CD14-positive monocyte (primary cell): ENCODE results near the gene REV3L. TPM values are rescaled to one million over a fixed set of nuclear protein-coding genes. Genes with fewer than 3 reads are reported as not detected.

Experiments
- DNase-seq, 3 donors: peaks; one replicate each; pipeline ENCODE4 v3.0.0-alpha.2; 2011 to 2022
- H2AFZ ChIP-seq: 2 replicates; pipeline ENCODE4 v1.6.0; 2012; ENCODE audit warnings: mild to moderate bottlenecking, low read depth, low read length, inconsistent platforms; ENCODE audit not compliant: insufficient read depth, poor library complexity, severe bottlenecking
- H3K27ac ChIP-seq, 2 donors: 1 replicate in 1 of 2; 2 replicates in 1 of 2; pipeline ENCODE4 v1.5.1; 2012 to 2013; ENCODE audit warnings: low read length in 2 of 2, control low read depth in 1 of 2, inconsistent platforms in 1 of 2, low read depth in 1 of 2, mild to moderate bottlenecking in 1 of 2
- H3K27me3 ChIP-seq, 2 donors: one replicate each; pipeline versions ENCODE4 v1.6.0 to v1.6.1; 2011 to 2013; ENCODE audit warnings: low read length in 2 of 2; ENCODE audit not compliant: control insufficient read depth in 2 of 2, insufficient read depth in 2 of 2
- H3K36me3 ChIP-seq, 2 donors: replicated peaks in 1 of 2; 1 replicate in 1 of 2; 2 replicates in 1 of 2; pipeline versions ENCODE4 v1.5.1 to v1.6.1; 2012 to 2013; ENCODE audit warnings: low read length in 2 of 2, control low read depth in 1 of 2, inconsistent platforms in 1 of 2, mild to moderate bottlenecking in 1 of 2; ENCODE audit not compliant: insufficient read depth in 2 of 2, control insufficient read depth in 1 of 2
- H3K4me1 ChIP-seq, 2 donors: 1 replicate in 1 of 2; 2 replicates in 1 of 2; pipeline versions ENCODE4 v1.5.1 to v1.6.1; 2012 to 2013; ENCODE audit warnings: low read length in 2 of 2, control low read depth in 1 of 2, inconsistent platforms in 1 of 2, mild to moderate bottlenecking in 1 of 2, moderate library complexity in 1 of 2; ENCODE audit not compliant: insufficient read depth in 2 of 2, control insufficient read depth in 1 of 2
- H3K4me2 ChIP-seq: replicated peaks from 2 replicates; pipeline ENCODE3; 2012; ENCODE audit warnings: low read length, moderate library complexity, mild to moderate bottlenecking; ENCODE audit not compliant: poor library complexity, severe bottlenecking; ENCODE audit errors: extremely low read depth
- H3K4me3 ChIP-seq, 3 experiments: fragments of 200-600 bp in 1 of 3; sonication (generic) in 1 of 3; replicated peaks in 1 of 3; 1 replicate in 2 of 3; 2 replicates in 1 of 3; pipeline ENCODE4 v1.5.1; 2011 to 2013; ENCODE audit warnings: low read length in 3 of 3, mild to moderate bottlenecking in 3 of 3, control low read depth in 2 of 3, low read depth in 2 of 3, inconsistent platforms in 1 of 3, moderate library complexity in 1 of 3
- H3K79me2 ChIP-seq: 2 replicates; pipeline ENCODE4 v1.6.0; 2012; ENCODE audit warnings: mild to moderate bottlenecking, control low read depth, inconsistent platforms, low read length, moderate library complexity; ENCODE audit not compliant: insufficient read depth
- H3K9ac ChIP-seq: 2 replicates; pipeline ENCODE4 v1.6.0; 2017; ENCODE audit warnings: low read length, mild to moderate bottlenecking; ENCODE audit not compliant: insufficient read depth, poor library complexity, severe bottlenecking
- H3K9me3 ChIP-seq, 2 donors: replicated peaks in 1 of 2; 1 replicate in 1 of 2; 2 replicates in 1 of 2; pipeline versions ENCODE4 v1.5.1 to v1.6.1; 2012 to 2013; ENCODE audit warnings: low read length in 2 of 2, control low read depth in 1 of 2; ENCODE audit not compliant: control insufficient read depth in 1 of 2, insufficient read depth in 1 of 2
- H4K20me1 ChIP-seq: 2 replicates; pipeline ENCODE4 v1.6.0; 2012; ENCODE audit warnings: mild to moderate bottlenecking, low read length, control low read depth, moderate library complexity; ENCODE audit not compliant: insufficient read depth
- H3K27ac Mint-ChIP-seq, 7 donors: one replicate each; pipeline ENCODE4 v1.8.0; 2020; ENCODE audit warnings: mild to moderate bottlenecking in 7 of 7, mixed read lengths in 7 of 7, moderate library complexity in 6 of 7, inconsistent platforms in 2 of 7
- H3K27me3 Mint-ChIP-seq, 3 donors: one replicate each; pipeline ENCODE4 v1.8.0; 2021 to 2022; ENCODE audit warnings: low read depth in 3 of 3, mild to moderate bottlenecking in 3 of 3, mixed read lengths in 3 of 3, moderate library complexity in 3 of 3, inconsistent platforms in 1 of 3
- H3K36me3 Mint-ChIP-seq, 2 donors: one replicate each; pipeline ENCODE4 v1.8.0; 2020; ENCODE audit warnings: mixed read lengths in 2 of 2, inconsistent platforms in 1 of 2, mild to moderate bottlenecking in 1 of 2
- H3K4me1 Mint-ChIP-seq: one replicate; pipeline ENCODE4 v1.8.0; 2020; ENCODE audit warnings: mild to moderate bottlenecking, mixed read lengths
- H3K4me3 Mint-ChIP-seq, 2 donors: one replicate each; pipeline ENCODE4 v1.8.0; 2020; ENCODE audit warnings: mild to moderate bottlenecking in 2 of 2, mixed read lengths in 2 of 2, moderate library complexity in 1 of 2
- H3K9me3 Mint-ChIP-seq, 7 donors: one replicate each; pipeline ENCODE4 v1.8.0; 2020 to 2022; ENCODE audit warnings: mixed read lengths in 7 of 7, mild to moderate bottlenecking in 6 of 7, moderate library complexity in 6 of 7, inconsistent platforms in 2 of 7
- WGBS: methylation state at CpG from one replicate; pipeline ENCODE4 v1.1.5; 2013; ENCODE audit warnings: missing lambda C conversion rate; ENCODE audit not compliant: insufficient coverage; 5-methylcytosine and 5-hydroxymethylcytosine counted together
- intact Hi-C, 2 donors: fragments of 100-400 bp; cut with micrococcal nuclease; formaldehyde crosslinking; loops; one replicate each; pipeline versions ENCODE4 v1.15.0 to v1.15.1; 2023
- polyA plus RNA-seq, 3 donors: library from polyadenylated mRNA; depleted of rRNA in 1 of 3; unstranded in 2 of 3; stranded (reverse) in 1 of 3; fragments of 300-500 nt in 2 of 3; fragments of >200 nt in 1 of 3; fragmentation: Illumina TruSeq in 2 of 3; gene quantifications; 1 replicate in 2 of 3; 2 replicates in 1 of 3; pipeline ENCODE4 v1.2.3, GENCODE V29; 2012 to 2021
- TF ChIP-seq, protein P1 (sequence below): fragments of 200-600 bp; IDR thresholded peaks from one replicate; pipeline ENCODE4 v1.8.0; 2022; ENCODE audit warnings: antibody characterized with exemption, mild to moderate bottlenecking

The REV3L gene
- polyA plus RNA-seq, 3 donors, result 3.4 to 5.7 (median 4.9) TPM

DNA sequence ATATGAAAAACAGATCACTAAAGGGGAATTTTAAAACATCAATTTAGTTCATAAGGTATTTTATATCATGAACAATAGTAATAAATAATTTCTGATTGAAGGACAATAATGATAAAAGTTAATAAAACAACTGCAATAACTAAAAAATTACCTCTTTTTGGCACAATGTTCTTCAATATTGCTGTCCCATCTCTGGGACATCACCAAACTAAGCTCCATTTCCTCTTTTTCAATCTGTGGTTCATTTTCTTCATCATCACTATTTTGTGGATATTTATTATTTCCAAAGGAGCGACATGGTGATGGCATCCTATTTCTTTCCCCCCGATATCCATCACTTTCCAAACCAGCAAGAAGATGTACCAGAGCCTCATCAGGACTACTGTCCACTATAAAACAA is 103.2 kb downstream of the REV3L start:
- no peak for DNase-seq
- Histone ChIP-seq H3K9ac (no peak overlapping the region), H4K20me1 (no peaks in the 10 kb centered on the region), H3K4me2 (no peak overlapping the region), H3K9me3 (no peaks in the 10 kb centered on the region), H3K4me3 (no peak overlapping the region), H3K27me3 (no peaks in the 10 kb centered on the region), H3K27ac (no peak overlapping the region), H2AFZ (no peak overlapping the region), H3K36me3 (peaks cover 31 to 59% of the 10 kb centered on the region in 2 donors), H3K4me1 (no peaks in the 10 kb centered on the region), H3K79me2 (no peaks in the 10 kb centered on the region)
- no peaks in the 10 kb centered on the region for H3K27me3 Mint-ChIP-seq
- WGBS, result 100% methylated on average over 1 of the region's 2 CpGs
- intact Hi-C loops, result no loop called here
- H3K4me3 Mint-ChIP-seq, result no peak overlapping the region
- no peaks in the 10 kb centered on the region for H3K9me3 Mint-ChIP-seq
- TF ChIP-seq, protein P1, sequence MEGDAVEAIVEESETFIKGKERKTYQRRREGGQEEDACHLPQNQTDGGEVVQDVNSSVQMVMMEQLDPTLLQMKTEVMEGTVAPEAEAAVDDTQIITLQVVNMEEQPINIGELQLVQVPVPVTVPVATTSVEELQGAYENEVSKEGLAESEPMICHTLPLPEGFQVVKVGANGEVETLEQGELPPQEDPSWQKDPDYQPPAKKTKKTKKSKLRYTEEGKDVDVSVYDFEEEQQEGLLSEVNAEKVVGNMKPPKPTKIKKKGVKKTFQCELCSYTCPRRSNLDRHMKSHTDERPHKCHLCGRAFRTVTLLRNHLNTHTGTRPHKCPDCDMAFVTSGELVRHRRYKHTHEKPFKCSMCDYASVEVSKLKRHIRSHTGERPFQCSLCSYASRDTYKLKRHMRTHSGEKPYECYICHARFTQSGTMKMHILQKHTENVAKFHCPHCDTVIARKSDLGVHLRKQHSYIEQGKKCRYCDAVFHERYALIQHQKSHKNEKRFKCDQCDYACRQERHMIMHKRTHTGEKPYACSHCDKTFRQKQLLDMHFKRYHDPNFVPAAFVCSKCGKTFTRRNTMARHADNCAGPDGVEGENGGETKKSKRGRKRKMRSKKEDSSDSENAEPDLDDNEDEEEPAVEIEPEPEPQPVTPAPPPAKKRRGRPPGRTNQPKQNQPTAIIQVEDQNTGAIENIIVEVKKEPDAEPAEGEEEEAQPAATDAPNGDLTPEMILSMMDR, result no peak
- no peak overlapping the region for H3K27ac Mint-ChIP-seq
- no peaks in the 10 kb centered on the region for H3K4me1 Mint-ChIP-seq
- H3K36me3 Mint-ChIP-seq, result peaks cover 54 to 64% of the 10 kb centered on the region in 2 donors

DNA sequence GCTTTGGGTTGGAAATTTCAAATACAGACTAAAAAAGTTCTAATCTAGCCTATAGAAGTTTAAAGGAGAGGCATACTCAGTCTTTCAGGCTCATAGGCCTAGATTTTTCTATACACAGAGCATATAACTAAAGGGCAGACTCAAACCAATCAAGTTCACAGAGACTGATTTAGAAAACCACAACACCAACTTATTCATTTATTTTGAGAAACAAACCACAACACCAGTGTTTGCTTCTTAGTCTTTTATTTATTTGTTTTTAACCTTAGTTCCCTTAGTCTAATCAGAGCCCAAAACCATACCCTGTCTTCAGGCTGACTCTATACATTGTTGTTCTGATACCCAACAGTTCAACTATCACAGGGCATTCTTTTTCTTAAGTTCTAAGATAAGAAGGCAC is 103.7 kb downstream of the REV3L start:
- no peak overlapping the region for H3K4me3 Mint-ChIP-seq
- peak overlapping the region in 1 of 7 donors; percentile 40 for H3K27ac Mint-ChIP-seq

More for the DNA sequence above, 103.7 kb downstream of the REV3L start:
- H3K79me2 ChIP-seq, result no peaks in the 10 kb centered on the region
- H3K27ac ChIP-seq, result no peak overlapping the region
- no peaks in the 10 kb centered on the region for H3K9me3 ChIP-seq
- no peaks in the 10 kb centered on the region for H3K4me1 Mint-ChIP-seq
- no peaks in the 10 kb centered on the region for H3K4me1 ChIP-seq
- no peaks in the 10 kb centered on the region for H3K27me3 Mint-ChIP-seq
- H3K36me3 Mint-ChIP-seq, result peaks cover 54 to 62% of the 10 kb centered on the region in 2 donors
- H3K36me3 ChIP-seq, result peaks cover 31 to 61% of the 10 kb centered on the region in 2 donors
- no peaks in the 10 kb centered on the region for H3K27me3 ChIP-seq
- H3K9me3 Mint-ChIP-seq, result no peaks in the 10 kb centered on the region
- no peak overlapping the region for H2AFZ ChIP-seq
- intact Hi-C loops, result no loop called here
- H3K9ac ChIP-seq, result no peak overlapping the region
- no peak for DNase-seq
- H4K20me1 ChIP-seq, result no peaks in the 10 kb centered on the region
- TF ChIP-seq, protein P1, result no peak
- H3K4me2 ChIP-seq, result no peak overlapping the region
- no peak overlapping the region for H3K4me3 ChIP-seq
